HG03097 (cell line): ENCODE results near the gene APOBEC3F.
"Not testable (repeated sequence)": the region's sequence is repeated elsewhere in the genome, so short reads cannot be mapped to it uniquely, and the experiment has no call there.

Experiments used
- ATAC-seq: cut with Tn5 transposase; IDR thresholded peaks from one replicate; pipeline ENCODE4 v1.9.1; 2021; ENCODE audit not compliant: unreplicated experiment, low FRiP score

The APOBEC3F gene

DNA sequence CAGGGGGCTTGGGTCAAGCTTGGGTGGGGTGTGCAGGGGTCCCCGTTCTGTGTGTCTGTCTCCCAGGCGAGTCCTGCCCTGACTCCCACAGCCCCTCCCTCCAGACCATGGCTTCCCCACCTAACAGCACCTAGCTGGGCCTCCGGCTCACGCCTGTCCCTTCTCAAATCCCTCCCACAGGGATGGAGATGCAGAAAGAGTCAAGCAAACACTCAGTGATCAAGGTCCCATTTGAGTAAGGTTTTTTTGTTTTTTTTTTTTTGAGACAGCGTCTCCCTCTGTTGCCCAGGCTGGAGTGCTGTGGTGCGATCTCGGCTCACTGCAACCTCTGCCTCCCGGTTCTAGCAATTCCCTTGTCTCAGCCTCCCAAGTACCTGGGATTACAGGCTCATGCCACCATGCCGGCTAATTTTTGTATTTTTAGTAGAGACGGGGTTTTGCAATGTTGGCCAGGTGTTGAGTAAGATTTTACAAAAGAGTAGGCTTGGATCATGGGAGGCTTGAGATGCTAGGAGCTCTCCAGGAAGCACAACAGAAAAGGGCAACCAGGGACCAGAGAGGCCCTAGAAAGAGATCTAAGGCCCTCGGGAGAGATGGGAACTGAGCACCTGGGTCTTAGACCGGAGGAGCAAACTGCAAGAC lies 14.0 kb upstream of the APOBEC3F start:
- ATAC-seq, result no peak

DNA sequence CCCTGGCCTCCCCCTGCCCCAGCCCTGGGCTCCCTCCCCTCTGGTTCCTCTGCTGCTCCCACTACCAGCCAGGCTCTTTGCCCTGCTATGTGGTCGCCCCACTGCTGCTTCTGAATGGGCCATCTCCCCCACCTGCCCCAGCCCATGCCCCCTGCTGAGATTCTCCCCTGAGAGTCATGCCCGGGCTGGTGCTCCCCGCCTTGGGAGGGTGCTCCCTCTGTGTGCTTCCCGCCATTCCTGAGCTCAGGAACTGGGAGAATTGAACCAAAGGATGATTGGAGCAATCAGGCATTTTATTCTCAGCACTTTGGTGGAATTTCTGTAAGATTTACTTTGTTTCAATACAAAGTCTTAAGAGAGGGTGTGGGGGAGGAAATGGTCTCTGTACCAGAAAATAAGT lies 12.9 kb upstream of the APOBEC3F start:
- ATAC-seq, result no peak

GRCh38 chr22:39028281-39028680 lies 12.4 kb upstream of the APOBEC3F start:
- no peak for ATAC-seq

- ATAC-seq, result no peak
These were observed 11.4 kb upstream of the APOBEC3F start for GRCh38 chr22:39029227-39029626.

GRCh38 chr22:39030705-39031104 lies 10.0 kb upstream of the APOBEC3F start:
- no peak for ATAC-seq

DNA sequence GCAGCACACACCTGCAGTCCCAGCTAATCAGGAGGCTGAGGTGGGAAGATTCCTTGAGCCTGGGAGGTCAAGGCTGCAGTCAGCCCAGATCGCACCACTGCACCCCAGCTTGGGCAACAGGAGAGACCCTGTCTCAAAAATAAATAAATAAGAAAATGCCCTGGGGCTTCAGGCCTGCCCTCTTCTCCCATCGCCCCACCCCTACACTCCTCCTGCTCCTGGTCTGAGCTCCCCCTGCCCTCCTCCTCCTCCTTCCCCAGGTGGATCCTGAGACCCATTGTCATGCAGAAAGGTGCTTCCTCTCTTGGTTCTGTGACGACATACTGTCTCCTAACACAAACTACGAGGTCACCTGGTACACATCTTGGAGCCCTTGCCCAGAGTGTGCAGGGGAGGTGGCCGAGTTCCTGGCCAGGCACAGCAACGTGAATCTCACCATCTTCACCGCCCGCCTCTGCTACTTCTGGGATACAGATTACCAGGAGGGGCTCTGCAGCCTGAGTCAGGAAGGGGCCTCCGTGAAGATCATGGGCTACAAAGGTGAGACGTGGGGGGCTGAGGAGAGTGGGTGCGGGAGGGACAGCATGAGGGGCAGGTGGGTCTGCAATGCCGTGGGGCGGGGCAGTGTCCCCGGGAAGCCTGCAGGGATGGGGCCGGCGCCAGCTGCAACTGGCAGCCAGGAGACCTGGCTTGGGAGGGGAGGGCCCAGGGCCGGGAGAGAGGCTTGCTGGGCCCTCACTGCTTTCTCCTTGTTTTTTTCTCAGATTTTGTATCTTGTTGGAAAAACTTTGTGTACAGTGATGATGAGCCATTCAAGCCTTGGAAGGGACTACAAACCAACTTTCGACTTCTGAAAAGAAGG lies 9.0 kb upstream of the APOBEC3F start:
- not testable (repeated sequence) for ATAC-seq

GRCh38 chr22:39037071-39037470 lies 3.6 kb upstream of the APOBEC3F start:
- not testable (repeated sequence) for ATAC-seq

DNA sequence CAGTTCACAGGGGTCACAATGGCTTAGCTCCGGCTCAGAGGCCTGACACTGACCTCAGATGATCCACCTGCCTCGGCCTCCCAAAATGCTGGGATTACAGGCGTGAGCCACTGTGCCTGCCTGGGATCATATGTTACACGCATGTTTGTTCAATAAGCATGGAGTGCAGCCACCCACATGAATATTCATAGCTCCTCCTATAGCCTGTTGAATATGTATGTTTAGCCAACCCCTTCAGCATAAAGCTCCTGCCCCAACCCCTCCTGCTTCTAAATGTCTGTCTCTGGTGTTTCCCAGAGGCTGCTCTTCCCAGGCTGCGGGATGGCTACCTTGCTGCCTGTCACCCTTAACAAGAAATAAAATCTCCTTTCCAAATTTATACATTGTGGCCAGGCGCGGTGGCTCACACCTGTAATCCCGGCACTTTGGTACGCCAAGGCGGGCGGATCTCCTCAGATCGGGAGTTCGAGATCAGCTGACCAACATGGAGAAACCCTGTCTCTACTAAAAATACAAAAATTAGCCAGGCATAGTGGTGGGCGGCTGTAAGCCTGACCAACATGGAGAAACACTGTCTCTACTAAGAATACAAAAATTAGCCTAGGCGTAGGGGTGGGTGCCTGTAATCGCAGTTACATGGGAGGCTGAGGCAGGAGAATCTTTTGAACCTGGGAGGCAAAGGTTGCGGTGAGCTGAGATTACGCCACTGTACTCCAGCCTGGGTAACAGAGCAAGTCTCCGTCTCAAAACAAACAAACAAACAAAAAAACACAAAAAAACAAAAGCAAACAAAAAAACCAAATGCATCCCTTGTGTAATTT lies 1.1 kb upstream of the APOBEC3F start:
- no peak for ATAC-seq

GRCh38 chr22:39040155-39040537 lies 518 bp upstream of the APOBEC3F start:
- not testable (repeated sequence) for ATAC-seq

DNA sequence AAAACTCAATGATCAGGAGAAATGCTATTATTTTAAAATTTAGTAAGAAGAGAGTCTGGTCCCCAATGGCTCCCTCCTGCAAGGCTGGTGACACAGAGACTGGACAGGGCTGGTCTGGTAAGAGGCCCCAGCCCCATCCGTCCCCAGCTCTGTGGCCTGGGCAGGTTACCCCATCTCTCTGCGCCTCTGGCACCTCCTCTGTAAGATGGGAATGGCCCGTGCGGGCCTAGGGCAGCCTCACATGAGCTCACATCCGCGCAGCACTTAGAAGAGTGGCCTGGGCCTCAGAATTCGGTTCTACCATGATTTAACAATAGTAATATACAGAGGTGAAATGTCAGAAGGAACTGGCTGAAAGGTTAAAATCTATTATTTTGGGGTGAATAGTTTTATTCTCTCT lies 1.2 kb downstream of the APOBEC3F start:
- no peak for ATAC-seq

DNA sequence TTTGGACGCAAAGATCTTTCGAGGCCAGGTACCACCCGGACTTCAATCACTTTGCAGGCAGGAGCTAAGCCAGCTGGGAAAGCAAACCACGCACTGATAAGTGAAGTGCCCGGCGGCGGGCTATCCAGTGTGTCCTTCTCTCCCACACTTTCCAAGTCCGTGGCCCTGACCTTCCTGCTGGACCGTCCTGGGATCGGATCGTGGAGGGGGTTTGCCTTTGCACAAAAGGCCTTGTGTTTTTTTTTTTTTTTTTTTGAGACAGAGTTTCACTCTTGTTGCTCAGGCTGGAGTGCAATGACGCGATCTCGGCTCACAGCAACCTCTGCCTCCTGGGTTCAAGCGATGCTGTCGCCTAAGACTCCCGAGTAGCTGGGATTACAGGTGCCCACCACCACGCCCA lies 2.4 kb downstream of the APOBEC3F start:
- not testable (repeated sequence) for ATAC-seq

GRCh38 chr22:39045136-39045535 lies 4.5 kb downstream of the APOBEC3F start:
- not testable (repeated sequence) for ATAC-seq

- ATAC-seq, result not testable (repeated sequence)
These were observed 8.8 kb downstream of the APOBEC3F start for GRCh38 chr22:39049486-39049885.

GRCh38 chr22:39051844-39052495 lies 11.3 kb downstream of the APOBEC3F start:
- not testable (repeated sequence) for ATAC-seq

GRCh38 chr22:39055658-39056057 lies 15.0 kb downstream of the APOBEC3F start:
- ATAC-seq, result no peak

- not testable (repeated sequence) for ATAC-seq
These were observed 20.6 kb downstream of the APOBEC3F start for GRCh38 chr22:39061290-39061689.

- ATAC-seq, result not testable (repeated sequence)
These were observed 21.3 kb downstream of the APOBEC3F start for GRCh38 chr22:39061951-39062350.

GRCh38 chr22:39063904-39064303 lies 23.2 kb downstream of the APOBEC3F start:
- not testable (repeated sequence) for ATAC-seq

- not testable (repeated sequence) for ATAC-seq
These were observed 26.0 kb downstream of the APOBEC3F start for GRCh38 chr22:39066442-39067276.
